Ramos (cell line): ENCODE measurements around the gene TTC22.

Experiments
- in situ Hi-C: fragments of 300-500 bp; cut with MboI; formaldehyde crosslinking; loops from one replicate; pipeline ENCODE4 v1.14.3; 2022; ENCODE audit warnings: low sequenced_read_pairs; ENCODE audit not compliant: unreplicated experiment

Gene TTC22

GRCh38 chr1:54835131-54835898 is 34.2 kb upstream of the TTC22 start:
- in situ Hi-C loops = no loop called here

DNA sequence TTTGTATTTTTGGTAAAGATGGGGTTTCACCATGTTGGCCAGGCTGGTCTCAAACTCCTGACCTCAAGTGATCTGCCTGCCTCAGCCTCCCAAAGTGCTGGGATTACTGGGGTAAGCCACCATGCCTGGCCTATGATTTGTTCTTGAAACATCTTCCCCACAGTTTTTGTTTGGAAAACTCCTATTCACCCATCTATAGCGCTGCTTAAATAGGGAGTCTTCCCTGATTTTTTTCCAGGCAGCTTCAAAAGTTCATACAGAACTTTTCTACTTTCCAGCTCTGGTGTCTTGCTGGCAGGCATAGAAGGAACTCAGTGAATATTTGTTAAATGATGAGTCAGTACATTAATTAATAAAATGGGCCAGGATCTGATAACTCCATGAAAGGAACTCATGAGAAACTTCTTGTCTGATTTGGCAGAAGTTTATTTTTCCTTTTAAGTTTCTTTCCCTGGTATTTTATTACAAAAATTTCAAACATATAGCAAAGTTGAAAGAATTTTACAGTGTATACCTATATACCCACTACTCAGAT is 33.0 kb upstream of the TTC22 start:
- in situ Hi-C loops = no loop called here

DNA sequence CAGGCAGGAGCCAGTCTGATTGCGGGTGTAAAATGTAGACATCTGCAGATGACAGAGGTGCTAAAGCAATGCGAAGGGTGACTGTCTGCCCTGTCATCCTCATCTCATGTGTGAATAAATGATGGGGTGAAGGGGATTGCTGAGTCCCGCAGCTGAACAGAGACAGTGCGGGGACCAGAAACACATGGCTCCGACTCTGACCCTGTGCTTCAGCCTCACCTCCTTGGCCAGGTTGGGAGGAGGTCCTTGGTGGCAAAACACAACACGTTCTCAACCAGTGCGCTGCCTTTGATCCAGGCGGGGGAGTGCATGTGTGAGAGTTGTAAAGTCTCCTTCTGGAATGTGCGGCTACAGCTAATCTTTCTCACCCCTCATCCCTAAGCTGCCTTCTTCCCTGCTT is 32.0 kb upstream of the TTC22 start:
- in situ Hi-C loops = no loop called here

DNA sequence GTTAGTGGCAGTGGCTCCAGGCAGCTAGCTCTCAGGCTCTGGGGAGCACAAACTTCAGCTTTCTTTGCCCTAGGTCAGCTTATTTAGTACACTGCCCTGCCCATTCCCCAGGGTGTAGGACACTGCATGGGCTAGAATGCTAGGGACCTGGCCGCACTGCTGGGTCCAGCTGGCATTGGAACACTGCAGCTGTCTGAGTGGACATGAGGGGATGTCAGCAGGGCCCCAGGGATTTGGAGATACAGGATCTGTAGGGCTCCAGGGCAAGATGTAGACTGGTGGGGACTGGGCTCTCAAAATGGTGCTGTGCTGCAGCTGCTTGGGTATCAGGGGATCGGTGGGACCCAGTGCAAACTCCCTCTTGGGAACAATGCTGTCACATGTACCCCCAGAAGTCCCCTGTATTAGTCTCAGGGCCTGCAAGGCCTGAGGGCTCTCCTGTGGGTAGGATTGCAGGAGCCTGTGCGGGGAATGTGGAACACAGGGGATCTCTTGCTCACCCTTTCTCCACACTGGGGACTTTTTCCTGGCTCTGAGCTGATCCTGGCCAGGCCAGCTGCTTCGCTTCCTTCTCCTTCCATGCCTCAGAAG is 25.2 kb upstream of the TTC22 start:
- in situ Hi-C loops = no loop called here

DNA sequence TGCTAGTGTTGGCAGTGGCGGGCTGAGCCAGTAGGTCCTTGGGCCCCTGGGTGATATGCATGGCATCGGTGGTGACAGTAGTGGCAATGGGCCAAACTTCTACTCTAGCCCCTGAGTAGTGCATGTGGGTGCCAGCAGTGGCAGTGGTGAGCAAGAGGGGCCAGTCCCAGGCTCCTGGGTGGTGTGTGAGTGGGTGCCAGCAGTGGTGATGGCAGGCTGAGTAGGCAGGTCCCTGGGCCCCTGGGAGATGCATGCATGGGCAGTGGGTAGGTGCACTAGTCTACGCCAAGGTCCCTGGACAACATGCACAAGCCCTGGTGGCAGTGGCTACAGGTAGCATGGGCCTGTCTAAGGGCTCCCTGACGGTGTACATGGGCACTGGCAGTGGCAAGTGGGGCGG is 24.6 kb upstream of the TTC22 start:
- in situ Hi-C loops = no loop called here

GRCh38 chr1:54823670-54824069 is 22.5 kb upstream of the TTC22 start:
- in situ Hi-C loops = no loop called here

- in situ Hi-C loops = no loop called here
Observed at GRCh38 chr1:54819733-54820132, 18.6 kb upstream of the TTC22 start.

DNA sequence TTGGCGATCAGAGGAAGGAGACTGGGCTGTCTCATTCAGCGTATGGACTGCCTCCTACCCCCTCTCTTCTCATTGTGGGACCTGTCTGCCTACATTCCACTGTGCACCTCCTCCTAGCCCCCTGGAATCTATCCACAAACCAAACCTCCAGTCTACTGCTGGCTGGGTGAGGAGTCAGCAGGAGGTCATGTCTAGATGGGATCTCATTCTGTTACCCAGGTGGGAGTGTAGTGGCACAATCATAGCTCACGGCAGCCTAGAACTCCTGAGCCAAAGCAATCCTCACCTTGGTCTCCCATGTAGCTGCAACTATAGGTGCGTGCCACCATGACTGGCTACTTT is 18.0 kb upstream of the TTC22 start:
- in situ Hi-C loops = no loop called here

DNA sequence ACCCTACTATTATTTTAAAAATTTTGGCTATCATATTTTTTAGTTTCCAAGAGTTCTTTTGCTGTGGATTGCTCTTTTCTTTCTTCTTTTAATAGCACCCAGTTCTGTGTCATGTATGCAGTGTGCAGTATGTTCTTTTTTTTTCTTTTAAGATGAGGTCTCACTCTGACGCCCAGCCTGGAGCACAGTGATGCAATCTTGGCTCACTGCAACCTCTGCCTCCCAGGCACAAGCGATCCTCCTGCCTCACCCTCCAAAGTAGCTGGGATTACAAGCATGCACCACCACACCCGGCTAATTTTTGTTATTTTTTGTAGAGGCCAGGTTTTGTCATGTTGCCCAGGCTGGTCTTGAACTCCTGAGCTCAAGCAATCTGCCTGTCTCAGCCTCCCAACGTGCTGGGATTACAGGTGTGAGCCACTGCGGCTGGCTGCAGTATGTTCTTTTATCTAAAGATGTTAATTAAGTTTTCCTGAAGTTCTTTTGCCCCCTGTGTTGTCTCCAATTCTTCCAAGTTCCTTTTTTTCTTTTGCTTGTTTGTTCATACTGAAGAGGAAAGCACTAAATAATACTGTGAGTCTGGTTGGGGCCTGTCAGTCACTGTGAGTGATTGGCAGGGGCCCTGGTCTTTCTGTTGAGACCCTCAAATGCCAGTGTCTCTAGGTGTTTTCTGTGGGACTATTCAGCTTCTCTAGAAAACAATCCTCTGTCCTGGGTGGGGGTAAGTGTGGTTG is 17.5 kb upstream of the TTC22 start:
- in situ Hi-C loops = no loop called here

GRCh38 chr1:54816951-54817350 is 15.8 kb upstream of the TTC22 start:
- in situ Hi-C loops = no loop called here

DNA sequence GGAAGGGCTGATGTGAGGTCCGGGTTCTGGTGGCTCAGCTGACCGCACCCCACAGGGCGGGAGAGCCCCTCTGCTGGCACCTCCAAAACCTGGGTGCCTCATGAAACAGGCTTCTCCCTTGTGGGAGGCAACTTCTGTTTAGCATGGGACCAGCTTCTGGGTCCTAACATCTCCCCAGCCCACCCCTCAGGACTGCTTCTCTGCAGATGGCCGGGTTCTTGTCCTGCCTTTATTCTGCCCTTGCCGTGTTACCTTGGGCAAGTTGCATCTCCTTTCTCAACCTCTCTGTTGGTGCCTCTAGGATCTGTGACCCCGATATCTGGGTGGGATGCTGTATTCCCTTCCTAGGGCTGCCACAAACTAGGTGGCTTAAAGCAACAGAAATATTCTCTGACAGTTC is 15.0 kb upstream of the TTC22 start:
- in situ Hi-C loops = no loop called here

DNA sequence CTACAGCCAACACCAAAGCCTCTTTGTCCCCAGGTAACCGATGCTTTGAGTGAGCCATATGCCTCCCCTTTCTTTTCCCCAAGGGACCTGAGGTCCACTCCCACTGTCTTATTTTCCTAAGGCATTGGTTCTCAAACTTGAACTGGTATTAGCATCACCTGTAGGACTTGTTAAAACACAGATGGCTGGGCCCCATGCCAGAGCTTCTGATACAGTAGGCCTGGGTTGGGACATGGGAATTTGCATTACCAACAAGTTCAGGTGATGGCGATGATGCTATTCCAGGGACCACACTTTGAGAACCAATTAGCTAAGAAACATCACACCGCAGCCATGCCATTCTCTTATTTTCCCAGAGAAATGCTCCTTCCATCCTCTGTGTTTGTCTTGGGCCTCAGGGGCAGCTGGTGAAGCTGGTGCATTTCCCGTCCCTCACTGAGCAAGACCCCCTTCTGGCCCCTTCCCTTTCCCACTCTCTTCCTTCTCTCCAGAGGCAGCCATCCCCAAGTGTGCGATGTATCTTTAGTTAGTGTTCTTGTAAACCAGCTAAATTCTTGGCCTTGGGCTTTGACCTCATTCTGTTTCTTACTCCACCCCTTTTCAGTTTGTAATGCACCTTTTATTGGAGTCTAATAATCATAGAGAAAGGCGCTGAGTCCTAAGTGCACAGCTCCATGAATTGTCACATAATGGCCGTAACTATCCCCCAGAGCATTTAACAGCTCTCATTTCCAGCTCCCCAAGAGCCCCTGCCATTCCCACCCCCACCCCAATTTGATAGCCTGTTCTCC is 14.2 kb upstream of the TTC22 start:
- in situ Hi-C loops = no loop called here

GRCh38 chr1:54814571-54814970 is 13.4 kb upstream of the TTC22 start:
- in situ Hi-C loops = no loop called here

DNA sequence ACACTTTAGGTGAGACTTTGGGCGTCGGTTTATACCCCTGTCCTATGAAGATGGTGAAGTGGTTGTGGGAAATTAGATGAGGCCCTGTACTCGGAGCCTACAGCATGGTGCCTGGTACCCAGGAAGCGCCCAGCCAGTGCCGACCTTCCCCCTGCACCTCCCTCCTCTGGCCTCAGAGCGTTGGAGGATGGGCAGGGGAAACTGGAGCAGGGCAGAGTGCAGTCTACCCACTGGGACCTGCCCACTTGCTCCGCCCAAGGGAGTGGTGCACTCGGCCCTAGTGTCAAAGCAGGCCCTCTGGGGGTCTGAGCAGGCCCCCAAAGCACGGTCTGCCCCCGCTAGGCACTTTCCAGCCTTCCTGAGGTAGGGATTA is 13.0 kb upstream of the TTC22 start:
- in situ Hi-C loops = no loop called here

DNA sequence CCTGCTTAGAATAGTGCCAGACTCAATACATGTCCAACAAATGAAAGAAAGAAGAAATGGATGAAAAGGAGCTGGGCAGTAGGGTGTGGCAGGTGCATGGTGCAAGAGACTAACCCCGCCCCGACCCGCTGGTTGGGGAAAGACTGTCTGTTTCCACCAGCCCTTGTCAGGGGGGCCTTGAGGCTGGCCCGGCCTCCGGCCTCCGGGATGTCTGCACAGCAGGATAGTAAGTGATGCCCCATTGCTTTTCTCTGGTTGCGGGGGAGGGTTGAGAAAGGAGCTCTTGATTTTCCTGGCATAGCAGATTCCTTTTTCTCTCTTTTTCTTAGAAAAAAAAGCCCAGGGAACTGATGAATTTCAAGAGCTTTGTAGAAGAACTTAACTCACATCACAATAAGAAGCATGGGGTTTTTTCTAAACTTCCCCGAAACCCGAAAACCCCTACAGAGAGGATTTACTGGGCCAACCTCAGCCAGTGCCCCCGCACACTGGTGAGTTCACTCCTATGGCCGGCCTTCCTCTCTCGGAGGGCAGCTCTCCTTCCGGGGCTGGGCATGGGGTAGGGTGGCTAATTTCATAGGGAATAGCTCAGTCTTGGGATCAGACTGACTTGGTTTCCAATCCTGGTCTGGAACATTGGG is 12.5 kb upstream of the TTC22 start:
- in situ Hi-C loops = no loop called here

GRCh38 chr1:54812801-54813484 is 11.8 kb upstream of the TTC22 start:
- in situ Hi-C loops = no loop called here

DNA sequence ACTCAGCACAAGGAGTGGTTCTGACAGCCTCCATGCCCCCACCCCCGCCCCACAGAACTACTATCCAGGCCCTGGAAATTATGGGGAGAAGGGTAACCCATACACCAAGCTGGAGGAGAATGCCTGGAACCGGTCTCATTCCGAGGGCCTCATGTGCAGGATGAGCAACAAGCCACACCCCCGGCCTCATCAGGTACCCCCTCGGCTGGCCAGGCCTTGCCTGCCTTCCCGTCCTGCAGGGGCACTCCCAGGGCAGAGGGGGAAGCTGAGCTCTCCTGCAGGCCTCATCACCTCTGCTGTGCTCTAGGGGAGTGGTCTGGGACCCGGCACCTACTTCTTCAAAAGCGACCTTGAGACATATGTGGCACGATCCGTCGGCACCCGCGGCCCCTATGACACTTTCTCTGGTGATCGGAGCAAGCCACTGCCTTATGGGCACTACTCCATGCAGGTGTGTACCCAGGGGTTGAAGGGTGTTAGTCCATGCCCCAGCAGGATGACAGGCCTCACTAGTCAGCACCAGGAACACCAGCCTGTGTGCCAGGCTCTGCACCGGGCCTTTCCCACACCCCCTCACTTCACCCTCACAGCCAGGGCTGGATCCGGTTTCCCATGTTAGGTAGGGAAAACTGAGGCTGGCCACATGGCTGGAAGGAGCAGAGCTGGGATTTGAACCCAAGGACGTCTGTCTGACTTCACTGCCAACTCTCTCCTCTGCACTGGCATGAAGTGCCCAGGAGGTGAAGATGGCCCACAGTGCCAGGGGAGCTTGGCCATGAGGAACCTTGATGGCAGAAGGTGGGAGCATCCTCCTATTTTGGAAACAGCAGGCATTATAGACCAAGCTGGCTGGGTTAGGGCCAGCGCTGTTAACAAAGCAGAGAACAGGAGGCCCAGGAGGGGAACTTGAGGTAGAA is 10.9 kb upstream of the TTC22 start:
- in situ Hi-C loops = no loop called here

- in situ Hi-C loops = no loop called here
Observed at GRCh38 chr1:54811066-54811465, 9.9 kb upstream of the TTC22 start.
